Activated naive CD4-positive, alpha-beta T cell treated with anti-CD3 and anti-CD28 coated beads, Interleukin-2, amount 10 ng/mL, durations not matched to agents 7 days and 5 days (primary cell): ENCODE measurements around the gene RAMP1.
"Not testable (repeated sequence)": the region's sequence is repeated elsewhere in the genome, so short reads cannot be mapped to it uniquely, and the experiment has no call there.

Experiments used
- CTCF ChIA-PET: fragments of 350-600 bp; sonication (Branson Sonifier 250); formaldehyde crosslinking; loops from one replicate; lab custom pipeline; 2021; ENCODE audit warnings: antibody characterized with exemption; lab: Charles Lee
- DNase-seq: peaks from one replicate; pipeline ENCODE4 v3.0.0-alpha.2; 2020
- H3K27ac Mint-ChIP-seq: one replicate; pipeline ENCODE4 v1.8.0; 2021; ENCODE audit warnings: mild to moderate bottlenecking, moderate library complexity, mixed read lengths
- H3K27me3 Mint-ChIP-seq: one replicate; pipeline ENCODE4 v1.8.0; 2021; ENCODE audit warnings: mild to moderate bottlenecking, mixed read lengths
- H3K36me3 Mint-ChIP-seq: one replicate; pipeline ENCODE4 v1.8.0; 2021; ENCODE audit warnings: mixed read lengths
- H3K4me1 Mint-ChIP-seq: one replicate; pipeline ENCODE4 v1.8.0; 2021; ENCODE audit warnings: mixed read lengths
- H3K4me3 Mint-ChIP-seq: one replicate; pipeline ENCODE4 v1.8.0; 2021; ENCODE audit warnings: mild to moderate bottlenecking, moderate library complexity, mixed read lengths
- H3K9me3 Mint-ChIP-seq: one replicate; pipeline ENCODE4 v1.8.0; 2021; ENCODE audit warnings: mixed read lengths

Gene RAMP1

DNA sequence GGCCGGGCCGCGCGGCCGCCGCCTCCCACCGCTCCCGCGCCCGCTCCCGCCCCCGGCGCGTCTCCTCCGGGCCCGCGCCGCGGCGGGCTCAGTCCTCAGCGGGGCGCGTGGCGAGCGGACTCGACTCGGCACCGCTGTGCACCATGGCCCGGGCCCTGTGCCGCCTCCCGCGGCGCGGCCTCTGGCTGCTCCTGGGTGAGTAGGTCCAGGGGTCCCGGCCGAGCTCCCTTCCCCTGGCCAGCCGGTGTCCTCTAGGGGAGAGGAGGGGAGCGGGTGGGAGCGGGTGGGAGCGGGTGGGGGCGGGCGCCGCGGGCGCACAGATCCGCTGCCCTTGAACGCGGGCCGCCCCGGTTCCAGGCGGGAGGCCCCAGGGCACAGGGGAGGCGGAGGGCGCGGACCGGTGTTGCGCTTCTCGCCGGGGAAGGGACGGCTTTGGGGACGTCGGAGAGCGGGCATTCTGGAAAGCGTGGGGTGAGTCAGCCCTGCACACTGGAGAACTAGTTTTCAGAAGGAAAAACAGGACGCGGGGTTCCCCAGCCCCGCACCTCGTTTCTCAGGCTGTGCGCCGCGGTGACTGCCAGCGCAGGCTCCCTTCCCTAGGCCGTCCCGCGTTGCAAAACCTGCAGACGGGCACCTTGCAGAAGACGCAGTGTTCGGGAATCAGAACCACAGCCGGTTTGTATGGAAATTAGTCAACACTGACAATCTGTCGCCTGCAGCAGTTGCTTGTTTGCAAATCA, at the start of gene RAMP1:
Gene RAMP1, plus strand, starts transcription at position 91 of the 740 bp plus-strand sequence. Its CDS starts 53 bp downstream, at position 144.
- Mint-ChIP-seq H3K27me3 (peaks cover 70% of the 10 kb centered on the region), H3K4me1 (peaks cover 26% of the 10 kb centered on the region), H3K9me3 (no peaks in the 10 kb centered on the region), H3K27ac (peak within 1 kb of the TSS; percentile 30), H3K36me3 (peaks cover 1% of the 10 kb centered on the region), H3K4me3 (peak within 1 kb of the TSS; percentile 72)
- peak; percentile 38 for DNase-seq
- CTCF ChIA-PET, result no interaction called here

DNA sequence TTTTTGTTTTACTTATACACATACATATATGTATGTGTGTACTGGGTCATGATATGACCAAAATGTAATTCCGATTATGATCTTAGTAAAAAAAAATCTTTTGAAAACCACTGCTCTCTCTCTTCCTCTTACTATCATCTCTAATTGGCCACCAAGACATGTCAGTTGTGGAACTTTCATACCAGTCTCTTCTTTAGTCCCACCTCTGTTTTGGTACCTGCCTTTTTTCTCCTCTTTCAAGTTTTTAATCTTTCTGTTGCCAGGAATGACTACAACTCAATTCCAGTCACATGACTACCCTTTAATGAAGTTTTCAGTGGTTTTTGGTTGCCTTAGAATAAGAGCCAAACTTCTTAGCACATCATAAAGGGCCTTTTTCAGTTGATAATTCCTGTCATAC, 43.8 kb upstream of the RAMP1 start:
- no peak overlapping the region for H3K4me3 Mint-ChIP-seq
- no peaks in the 10 kb centered on the region for H3K9me3 Mint-ChIP-seq
- H3K27ac Mint-ChIP-seq, result no peak overlapping the region
- H3K36me3 Mint-ChIP-seq, result no peaks in the 10 kb centered on the region
- peaks cover 3% of the 10 kb centered on the region for H3K4me1 Mint-ChIP-seq
- CTCF ChIA-PET, result no interaction called here
- no peak for DNase-seq
- H3K27me3 Mint-ChIP-seq, result peaks cover 12% of the 10 kb centered on the region

DNA sequence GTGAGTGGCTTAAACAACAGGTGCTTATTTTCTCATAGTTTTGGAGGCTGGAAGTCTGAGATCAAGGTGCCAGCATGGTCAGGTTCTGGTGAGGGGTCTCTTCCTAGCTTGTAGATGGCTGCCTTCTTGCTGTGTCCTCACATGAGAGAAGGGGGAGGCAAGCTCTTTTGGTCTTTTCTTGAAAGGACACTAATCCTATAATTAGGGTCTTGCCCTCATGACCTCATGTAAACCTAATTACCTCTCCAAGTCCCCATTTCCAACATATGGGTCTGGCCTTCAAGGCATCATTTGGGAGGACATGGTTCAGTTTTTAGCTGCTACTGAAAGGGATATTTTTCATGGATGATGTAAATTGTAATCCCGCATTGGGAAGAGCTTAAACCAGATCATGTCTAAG, 42.9 kb upstream of the RAMP1 start:
- Mint-ChIP-seq H3K36me3 (no peaks in the 10 kb centered on the region), H3K4me1 (peaks cover 3% of the 10 kb centered on the region), H3K9me3 (no peaks in the 10 kb centered on the region), H3K27me3 (peaks cover 5% of the 10 kb centered on the region), H3K27ac (no peak overlapping the region), H3K4me3 (no peak overlapping the region)
- DNase-seq, result no peak
- CTCF ChIA-PET, result interaction anchor here (0.8 to 0.9 kb wide), 2 partner anchors 9 to 303 kb away, joined by 3 read pairs; no protein-coding TSS in a partner anchor

DNA sequence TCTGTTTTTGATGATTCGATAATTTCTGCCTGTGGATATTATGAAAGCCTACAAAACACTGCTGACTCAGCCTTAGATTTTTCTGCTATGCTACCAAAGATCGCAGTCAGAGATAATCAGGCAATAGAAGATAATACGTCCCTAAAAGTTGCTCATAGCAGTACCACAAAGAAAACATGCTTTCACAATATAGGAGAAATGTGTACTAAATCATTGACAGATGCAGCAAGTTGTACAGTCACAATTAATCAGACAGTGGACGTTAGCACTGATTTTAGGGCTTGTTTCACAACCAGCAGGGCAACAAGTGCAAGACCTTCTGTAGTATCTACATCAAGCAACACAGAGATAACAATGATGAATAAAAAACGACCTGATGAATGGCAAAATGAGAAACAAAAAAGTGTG, 41.4 kb upstream of the RAMP1 start:
- H3K9me3 Mint-ChIP-seq, result no peaks in the 10 kb centered on the region
- H3K27ac Mint-ChIP-seq, result no peak overlapping the region
- no peaks in the 10 kb centered on the region for H3K27me3 Mint-ChIP-seq
- H3K4me3 Mint-ChIP-seq, result no peak overlapping the region
- H3K36me3 Mint-ChIP-seq, result no peaks in the 10 kb centered on the region
- CTCF ChIA-PET, result interaction anchor here (0.7 kb wide), 1 partner anchor 40 kb away, joined by 3 read pairs; no protein-coding TSS in a partner anchor
- DNase-seq, result no peak
- H3K4me1 Mint-ChIP-seq, result peaks cover 3% of the 10 kb centered on the region

DNA sequence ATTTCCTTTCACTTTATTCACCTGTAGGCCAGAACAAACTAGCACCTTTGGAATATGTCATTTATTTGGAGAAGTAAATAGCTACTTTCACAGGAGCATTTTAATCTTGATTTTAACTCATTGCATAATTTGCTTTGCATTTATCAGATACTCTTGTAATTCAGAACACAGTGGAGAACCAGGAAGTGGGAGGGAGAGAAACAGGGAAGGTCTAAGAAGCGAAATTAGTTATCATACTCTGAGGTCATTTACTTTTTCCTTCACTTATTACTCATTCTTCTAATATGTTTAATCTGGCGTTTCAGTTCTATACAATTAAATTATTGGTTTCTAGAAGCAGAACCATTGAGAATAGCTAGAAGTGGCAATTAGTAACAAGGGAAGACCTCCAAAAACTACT, 40.2 kb upstream of the RAMP1 start:
- CTCF ChIA-PET, result no interaction called here
- H3K27ac Mint-ChIP-seq, result no peak overlapping the region
- H3K27me3 Mint-ChIP-seq, result no peaks in the 10 kb centered on the region

DNA sequence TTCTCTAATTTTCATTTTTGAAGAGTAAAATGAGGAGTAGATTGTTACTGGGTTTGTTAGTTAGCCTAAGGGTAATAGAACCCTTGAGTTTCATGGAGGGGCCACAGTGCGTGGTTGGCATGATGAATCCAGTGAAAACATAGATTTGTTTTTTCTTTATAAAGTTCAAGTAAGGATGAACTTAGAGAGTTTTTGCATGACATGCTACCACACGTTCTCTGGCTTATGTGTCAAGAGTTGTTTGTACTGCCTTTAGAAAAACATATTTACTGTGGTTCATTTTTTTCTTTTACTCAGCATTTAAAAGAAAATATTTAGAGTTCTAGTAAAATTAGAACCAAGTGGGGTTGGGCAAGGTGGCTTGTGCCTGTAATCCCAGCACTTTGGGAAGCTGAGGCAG, 39.0 kb upstream of the RAMP1 start:
- Mint-ChIP-seq H3K27me3 (no peaks in the 10 kb centered on the region), H3K4me3 (no peak overlapping the region), H3K27ac (no peak overlapping the region), H3K4me1 (peaks cover 3% of the 10 kb centered on the region), H3K9me3 (no peaks in the 10 kb centered on the region), H3K36me3 (no peaks in the 10 kb centered on the region)
- CTCF ChIA-PET, result no interaction called here
- DNase-seq, result no peak

More for the DNA sequence above, 40.2 kb upstream of the RAMP1 start:
- Mint-ChIP-seq H3K36me3 (no peaks in the 10 kb centered on the region), H3K9me3 (no peaks in the 10 kb centered on the region), H3K4me1 (peaks cover 3% of the 10 kb centered on the region), H3K4me3 (no peak overlapping the region)
- DNase-seq, result no peak

DNA sequence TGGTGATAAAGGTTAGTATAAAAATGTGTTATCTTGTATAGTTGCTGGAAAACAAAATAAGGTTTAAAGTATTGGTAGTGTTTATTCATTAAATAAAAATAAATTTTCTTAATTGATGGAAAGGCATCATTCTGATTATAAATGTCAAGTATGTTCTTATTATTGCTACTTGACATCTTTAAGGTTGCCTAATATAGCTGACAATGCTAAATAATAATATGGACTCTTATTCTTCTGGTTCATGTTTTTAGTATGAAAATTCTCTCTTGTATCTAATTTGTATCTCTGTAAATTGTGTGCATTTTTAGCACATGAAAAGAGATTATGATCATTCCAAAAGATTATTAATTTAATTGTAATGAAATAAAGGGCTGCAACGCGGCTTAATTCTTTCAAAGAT, 35.9 kb upstream of the RAMP1 start:
- H3K4me3 Mint-ChIP-seq, result no peak overlapping the region
- no peaks in the 10 kb centered on the region for H3K4me1 Mint-ChIP-seq
- no peaks in the 10 kb centered on the region for H3K27me3 Mint-ChIP-seq
- H3K27ac Mint-ChIP-seq, result no peak overlapping the region
- CTCF ChIA-PET, result no interaction called here
- no peaks in the 10 kb centered on the region for H3K9me3 Mint-ChIP-seq
- H3K36me3 Mint-ChIP-seq, result no peaks in the 10 kb centered on the region
- no peak for DNase-seq

DNA sequence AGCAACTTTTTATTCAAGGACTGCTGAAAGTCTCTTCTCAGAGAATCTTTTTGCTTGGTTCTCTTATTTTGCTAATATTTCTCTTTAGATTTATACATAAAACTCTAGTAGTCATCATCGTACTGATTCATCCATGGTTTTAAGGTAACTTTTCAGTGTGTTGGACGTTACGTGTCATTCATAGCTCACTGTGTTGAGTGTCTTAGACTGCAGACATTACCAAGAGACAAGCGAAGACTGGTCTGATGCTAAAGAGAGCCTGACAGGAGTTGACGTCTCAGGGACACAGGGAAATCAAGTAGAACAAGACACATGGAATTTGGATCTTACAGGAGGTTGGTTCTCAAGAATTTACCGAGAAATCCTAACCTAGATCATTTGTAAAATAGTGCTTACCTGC, 35.3 kb upstream of the RAMP1 start:
- Mint-ChIP-seq H3K36me3 (no peaks in the 10 kb centered on the region), H3K4me1 (no peaks in the 10 kb centered on the region), H3K9me3 (no peaks in the 10 kb centered on the region), H3K27me3 (no peaks in the 10 kb centered on the region), H3K4me3 (no peak overlapping the region), H3K27ac (no peak overlapping the region)
- no peak for DNase-seq
- CTCF ChIA-PET, result no interaction called here

DNA sequence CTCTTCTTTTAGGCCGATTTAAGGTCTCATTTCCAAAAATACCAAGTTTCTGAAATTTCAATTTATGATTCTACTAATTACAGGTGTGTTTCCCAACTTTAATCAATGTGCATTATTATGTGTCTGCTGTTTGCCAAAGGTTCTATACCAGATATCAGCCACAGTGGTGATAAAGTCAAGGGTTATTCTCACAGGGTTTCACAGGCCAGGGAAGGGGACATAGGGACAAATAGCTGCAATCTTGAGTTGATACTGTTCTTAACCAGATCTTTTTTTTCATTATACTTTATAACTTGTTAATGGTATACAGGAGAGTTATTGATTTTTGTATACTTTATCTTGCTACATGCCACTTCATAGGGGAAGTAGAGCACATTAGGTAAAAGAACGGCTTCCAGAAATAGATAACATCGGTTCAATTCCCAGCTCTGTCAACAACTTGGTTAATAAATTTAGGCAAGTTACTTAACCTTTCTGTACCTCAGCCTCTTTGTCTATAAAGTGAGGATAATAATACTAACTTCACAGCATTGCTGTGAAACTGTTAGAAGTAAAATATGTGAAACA, 31.9 kb upstream of the RAMP1 start:
- Mint-ChIP-seq H3K4me3 (no peak overlapping the region), H3K4me1 (no peaks in the 10 kb centered on the region), H3K27me3 (no peaks in the 10 kb centered on the region), H3K27ac (no peak overlapping the region), H3K36me3 (no peaks in the 10 kb centered on the region), H3K9me3 (no peaks in the 10 kb centered on the region)
- CTCF ChIA-PET, result interaction anchor here (0.9 kb wide), 1 partner anchor 436 kb away, joined by 3 read pairs; no protein-coding TSS in a partner anchor
- no peak for DNase-seq

DNA sequence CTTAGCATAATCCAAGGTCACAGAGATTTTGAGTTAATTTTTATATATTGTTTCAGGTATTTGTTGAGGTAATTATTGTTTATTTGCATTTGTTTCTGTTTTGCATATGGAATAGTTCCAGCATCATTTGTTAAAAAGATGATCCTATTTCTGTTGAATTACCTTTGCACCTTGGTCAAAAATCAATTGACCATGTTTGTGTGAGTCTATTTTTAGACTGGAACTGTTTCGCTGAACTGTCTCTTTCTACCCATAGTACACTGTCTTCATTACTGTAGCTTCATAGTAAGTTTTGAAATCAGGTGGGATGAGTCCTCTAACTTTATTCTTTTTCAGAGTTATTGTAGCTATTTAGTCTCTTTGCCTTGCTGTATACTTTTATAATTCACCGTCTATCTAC, 28.9 kb upstream of the RAMP1 start:
- no peak for DNase-seq
- Mint-ChIP-seq H3K36me3 (no peaks in the 10 kb centered on the region), H3K9me3 (no peaks in the 10 kb centered on the region), H3K27me3 (no peaks in the 10 kb centered on the region), H3K27ac (no peak overlapping the region), H3K4me3 (no peak overlapping the region), H3K4me1 (no peaks in the 10 kb centered on the region)
- CTCF ChIA-PET, result no interaction called here

DNA sequence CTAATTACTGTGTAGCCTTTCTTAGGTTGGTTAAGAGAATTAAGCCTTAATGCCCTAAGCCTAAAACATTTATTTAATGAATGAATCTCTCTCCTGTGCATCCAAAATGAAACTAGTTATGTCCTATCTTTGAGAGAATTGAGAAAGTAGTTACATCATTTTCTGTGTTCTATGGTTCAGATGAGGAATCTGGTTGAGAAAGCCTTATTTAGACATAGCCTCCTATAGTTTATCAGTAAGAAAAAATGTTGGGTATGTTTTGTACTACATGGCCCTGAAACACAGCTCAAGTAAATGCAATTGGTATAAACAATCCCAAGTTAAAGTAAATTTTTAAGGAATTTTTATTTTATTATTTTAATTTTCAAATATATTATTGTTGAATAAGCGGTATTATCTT, 25.9 kb upstream of the RAMP1 start:
- Mint-ChIP-seq H3K9me3 (no peaks in the 10 kb centered on the region), H3K36me3 (no peaks in the 10 kb centered on the region), H3K27me3 (no peaks in the 10 kb centered on the region), H3K4me1 (no peaks in the 10 kb centered on the region), H3K27ac (no peak overlapping the region), H3K4me3 (no peak overlapping the region)
- CTCF ChIA-PET, result no interaction called here
- no peak for DNase-seq

DNA sequence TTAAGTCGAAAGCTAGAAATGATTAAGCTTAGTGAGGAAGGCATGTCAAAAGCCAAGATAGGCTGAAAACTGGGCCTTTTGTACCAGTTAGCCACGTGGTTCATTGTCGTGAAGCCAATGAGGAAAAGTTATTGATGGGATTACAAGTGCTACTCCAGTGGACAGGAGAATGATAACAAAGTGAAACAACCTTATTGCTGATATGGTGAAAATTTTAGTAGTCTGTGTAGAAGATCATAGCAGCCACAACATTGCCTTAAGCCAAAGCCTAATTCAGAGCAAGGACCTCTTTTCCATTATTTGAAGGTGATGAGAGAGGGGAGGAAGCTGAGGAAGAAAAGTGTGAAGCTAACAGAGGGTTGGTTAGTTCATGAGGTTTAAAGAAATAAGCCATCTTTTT, 24.1 kb upstream of the RAMP1 start:
- no peaks in the 10 kb centered on the region for H3K9me3 Mint-ChIP-seq
- H3K27me3 Mint-ChIP-seq, result peaks cover 11% of the 10 kb centered on the region
- H3K4me3 Mint-ChIP-seq, result no peak overlapping the region
- H3K36me3 Mint-ChIP-seq, result no peaks in the 10 kb centered on the region
- H3K4me1 Mint-ChIP-seq, result no peaks in the 10 kb centered on the region
- no peak overlapping the region for H3K27ac Mint-ChIP-seq
- no peak for DNase-seq
- CTCF ChIA-PET, result interaction anchor here (0.6 kb wide), 1 partner anchor 145 kb away, joined by 3 read pairs; no protein-coding TSS in a partner anchor

DNA sequence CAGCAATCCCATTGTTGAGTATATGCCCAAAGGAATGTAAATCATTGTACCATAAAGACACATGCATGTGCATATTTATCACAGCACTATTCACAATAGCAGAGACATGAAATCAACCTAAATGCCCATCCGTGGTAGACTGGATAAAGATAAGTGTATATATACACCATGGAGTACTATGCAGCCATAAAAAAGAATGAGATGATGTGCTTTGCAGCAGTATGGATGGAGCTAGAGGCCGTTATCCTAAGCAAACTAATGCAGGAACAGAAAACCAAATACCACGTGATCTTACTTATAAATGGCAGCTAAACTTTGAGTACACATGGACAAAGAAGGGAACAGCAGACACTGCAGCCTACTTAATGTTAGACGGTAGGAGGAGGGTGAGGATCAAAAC, 18.4 kb upstream of the RAMP1 start:
- no peaks in the 10 kb centered on the region for H3K36me3 Mint-ChIP-seq
- CTCF ChIA-PET, result no interaction called here
- H3K9me3 Mint-ChIP-seq, result peaks cover 7% of the 10 kb centered on the region
- H3K4me1 Mint-ChIP-seq, result no peaks in the 10 kb centered on the region
- peaks cover 11% of the 10 kb centered on the region for H3K27me3 Mint-ChIP-seq
- H3K4me3 Mint-ChIP-seq, result no peak overlapping the region
- DNase-seq, result no peak
- no peak overlapping the region for H3K27ac Mint-ChIP-seq

DNA sequence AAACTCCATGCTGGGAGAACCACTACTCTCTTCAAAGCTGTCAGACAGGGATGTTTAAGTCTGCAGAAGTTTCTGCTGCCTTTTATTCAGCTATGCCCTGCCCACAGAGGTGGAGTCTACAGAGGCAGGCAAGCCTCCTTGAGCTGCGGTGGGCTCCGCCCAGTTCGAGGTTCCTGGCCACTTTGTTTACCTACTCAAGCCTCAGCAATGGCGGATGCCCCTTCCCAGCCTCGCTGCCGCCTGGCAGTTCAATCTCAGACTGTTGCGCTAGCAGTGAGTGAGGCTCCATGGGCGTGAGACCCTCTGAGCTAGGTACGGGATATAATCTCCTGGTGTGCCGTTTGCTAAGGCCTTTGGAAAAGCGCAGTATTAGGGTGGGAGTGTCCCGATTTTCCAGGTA, 10.5 kb upstream of the RAMP1 start:
- H3K36me3 Mint-ChIP-seq, H3K4me3 Mint-ChIP-seq, DNase-seq, H3K4me1 Mint-ChIP-seq, CTCF ChIA-PET, H3K9me3 Mint-ChIP-seq, H3K27ac Mint-ChIP-seq: not testable (repeated sequence)
- peaks cover 23% of the 10 kb centered on the region for H3K27me3 Mint-ChIP-seq

DNA sequence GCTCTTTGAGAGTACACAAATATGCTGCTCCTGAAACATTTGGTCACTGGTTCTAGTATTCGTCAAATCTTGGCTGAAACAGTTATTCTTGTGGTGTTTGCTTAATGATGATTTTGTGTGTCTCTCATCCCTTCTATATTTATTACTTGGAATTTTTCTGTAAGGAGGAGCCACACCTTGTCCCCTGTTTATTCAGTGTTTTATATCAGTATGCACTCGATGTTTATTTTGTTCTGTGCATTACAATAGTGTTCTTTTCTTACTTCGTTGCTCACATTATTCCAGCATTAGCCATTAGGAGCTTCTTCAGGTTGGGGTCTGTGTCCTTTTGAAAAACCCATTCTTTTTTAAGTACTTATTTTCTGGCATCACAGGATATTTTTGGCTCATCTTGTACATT, 5.1 kb upstream of the RAMP1 start:
- Mint-ChIP-seq H3K27me3 (peaks cover 38% of the 10 kb centered on the region), H3K27ac (no peak overlapping the region), H3K36me3 (peaks cover 1% of the 10 kb centered on the region), H3K9me3 (no peaks in the 10 kb centered on the region), H3K4me3 (no peak overlapping the region), H3K4me1 (peaks cover 11% of the 10 kb centered on the region)
- CTCF ChIA-PET, result interaction anchor here (1.3 kb wide), 1 partner anchor 410 kb away, joined by 3 read pairs; no protein-coding TSS in a partner anchor
- DNase-seq, result no peak
